ENCODE data around the gene CHST9. TPM values are rescaled to one million over a fixed set of nuclear protein-coding genes. Genes with fewer than 3 reads are reported as not detected.

Gene CHST9
- total and polyA plus RNA-seq, 9 of the 15 experiments (the other 6 are each of a cell fraction or from before 2014, with no cell fraction given): not detected

- H3K27me3 ChIP-seq (ENCODE audit: control insufficient read depth in 2 of 2, insufficient read depth in 2 of 2, low read length in 2 of 2): no peaks in the 10 kb centered on the region
- no peak for FAIRE-seq
- whole genome bisulfite sequencing (ENCODE audit: insufficient coverage, low coverage, missing lambda C conversion rate): 0% methylated on average over 1 of the region's 1 CpG
- TF ChIP-seq HLTF (IDR thresholded peaks at IDR 0.05) (no peak), CREB3L1 (IDR thresholded peaks at IDR 0.05; ENCODE audit: borderline replicate concordance, low read depth) (no peak), SIX5 (IDR thresholded peaks at IDR 0.05; ENCODE audit: borderline replicate concordance in 1 of 2, insufficient read depth in 1 of 2, low read depth in 1 of 2, low read length in 2 of 2) (no peak), CXXC5 (CRISPR knock-in tag; IDR thresholded peaks at IDR 0.05) (no peak), SIN3A (IDR thresholded peaks at IDR 0.05; ENCODE audit: borderline replicate concordance in 2 of 2, control insufficient read depth in 1 of 2, low read depth in 2 of 2, low read length in 2 of 2) (no peak), ZNF133 (CRISPR knock-in tag; IDR thresholded peaks at IDR 0.05) (no peak), KDM1A (IDR thresholded peaks at IDR 0.05) (no peak), DLX4 (CRISPR knock-in tag; IDR thresholded peaks at IDR 0.05) (no peak), BRD4 (IDR thresholded peaks at IDR 0.05) (no peak), CHD2 (IDR thresholded peaks at IDR 0.05; ENCODE audit: low read depth, low read length) (no peak), FOXJ2 (tag; IDR thresholded peaks at IDR 0.05) (no peak), CBX8 (IDR thresholded peaks at IDR 0.05; ENCODE audit: borderline replicate concordance, extremely low read depth, low read depth, low read length, poor library complexity, severe bottlenecking) (no peak), HNRNPL (IDR thresholded peaks at IDR 0.05; ENCODE audit: low read depth, low read length) (no peak), MLX (CRISPR knock-in tag; conservative IDR thresholded peaks at IDR 0.05) (no peak), DPF2 (IDR thresholded peaks at IDR 0.05) (no peak), ZNF263 (CRISPR knock-in tag; IDR thresholded peaks at IDR 0.05; ENCODE audit: borderline replicate concordance) (no peak), TFE3 (CRISPR knock-in tag; IDR thresholded peaks at IDR 0.05) (no peak), HDAC8 (tag; IDR thresholded peaks at IDR 0.05) (no peak), NEUROD1 (IDR thresholded peaks at IDR 0.05; ENCODE audit: borderline replicate concordance, low read depth, low read length, partially characterized antibody) (no peak)
Measured at GRCh38 chr18:27124196-27124595, 60.9 kb downstream of the CHST9 start.

More at GRCh38 chr18:27124196-27124595, 60.9 kb downstream of the CHST9 start:
- CTCF ChIA-PET (ENCODE audit: low intra/inter-chr PET ratio): no interaction called here
- no TSS peak for BruUV-seq (replicated peaks)
- Histone ChIP-seq H3K4me2 (ENCODE audit: insufficient read depth, low read length) (no peak overlapping the region), H3K9ac (ENCODE audit: insufficient read depth in 1 of 2, low read depth in 2 of 2, low read length in 2 of 2) (no peak overlapping the region), H3K27ac (ENCODE audit: extremely low read depth, low read depth, low read length) (no peak overlapping the region), H2AFZ (ENCODE audit: low read depth, low read length) (no peak overlapping the region), H3K9me1 (ENCODE audit: control insufficient read depth, insufficient read depth, low read length) (no peaks in the 10 kb centered on the region), H3K36me3 (ENCODE audit: control insufficient read depth, insufficient read depth, low read length) (no peaks in the 10 kb centered on the region), H4K20me1 (replicated peaks; ENCODE audit: control insufficient read depth, insufficient read depth, low read length) (no peaks in the 10 kb centered on the region), H3K79me2 (ENCODE audit: control insufficient read depth, insufficient read depth, low read length) (no peaks in the 10 kb centered on the region), H3K9me3 (replicated peaks; ENCODE audit: control insufficient read depth, insufficient read depth, low read depth, low read length) (no peaks in the 10 kb centered on the region; the same call in 1 of the 2 replicates), H3K4me3 (no peak overlapping the region), H3K4me1 (replicated peaks in 1 of 2; ENCODE audit: control insufficient read depth in 2 of 2, insufficient read depth in 2 of 2, low read length in 2 of 2) (no peaks in the 10 kb centered on the region)
- in situ Hi-C loops (cut with MboI) (no loop called here), intact Hi-C loops (cut with micrococcal nuclease) (no loop called here)
- POLR2A ChIA-PET: no interaction called here
- ATAC-seq (no peak), DNase-seq (ENCODE audit: extremely low read depth in 1 of 4, low spot score in 3 of 4) (no peak)
